B cell (primary cell): ENCODE measurements around the gene SOD3. TPM values are rescaled to one million over a fixed set of nuclear protein-coding genes. Genes with fewer than 3 reads are reported as not detected.

Source experiments
- ATAC-seq: fragments of 200-7000 bp; cut with Tn5 transposase; one replicate; pipeline ENCODE4 v1.10.0; 2021; ENCODE audit warnings: low read depth, mild to moderate bottlenecking, moderate number of reproducible peaks, moderate library complexity
- CTCF ChIA-PET: fragments of 350-600 bp; sonication (Branson Sonifier 250); formaldehyde crosslinking; loops from one replicate; lab custom pipeline; 2021; ENCODE audit warnings: antibody characterized with exemption, inconsistent platforms; lab: Charles Lee
- POLR2A ChIA-PET: fragments of 350-600 bp; sonication (Branson Sonifier 250); formaldehyde crosslinking; loops from one replicate; lab custom pipeline; 2021; ENCODE audit warnings: antibody characterized with exemption; lab: Charles Lee
- DNase-seq: peaks from one replicate; pipeline ENCODE4 v3.0.0; 2013
- H2AFZ ChIP-seq: 2 replicates; pipeline ENCODE4 v1.6.1; 2012; ENCODE audit warnings: mild to moderate bottlenecking, low read depth, low read length; ENCODE audit not compliant: insufficient read depth, poor library complexity, severe bottlenecking
- H3K27ac ChIP-seq, 2 donors: 1 replicate in 1 of 2; 2 replicates in 1 of 2; pipeline ENCODE4 v1.5.1; 2012 to 2013; ENCODE audit warnings: low read length in 2 of 2, mild to moderate bottlenecking in 2 of 2, moderate library complexity in 1 of 2
- H3K27me3 ChIP-seq, 4 experiments: fragments of 200-600 bp in 1 of 4; sonication (generic) in 1 of 4; replicated peaks in 1 of 4; 1 replicate in 2 of 4; 2 replicates in 2 of 4; pipeline versions ENCODE4 v1.6.1 to v1.7.0; 2013 to 2016; ENCODE audit warnings: low read length in 3 of 4, mild to moderate bottlenecking in 2 of 4, mixed read lengths in 1 of 4, moderate library complexity in 1 of 4; ENCODE audit not compliant: insufficient read depth in 4 of 4, control insufficient read depth in 3 of 4; ENCODE audit errors: control extremely low read depth in 1 of 4
- H3K36me3 ChIP-seq, 2 experiments: replicated peaks in 1 of 2; 1 replicate in 1 of 2; 2 replicates in 1 of 2; pipeline versions ENCODE4 v1.6.1 to v1.7.1; 2013; ENCODE audit warnings: low read length in 1 of 2; ENCODE audit not compliant: insufficient read depth in 2 of 2, control insufficient read depth in 1 of 2; ENCODE audit errors: control extremely low read depth in 1 of 2, extremely low read depth in 1 of 2
- H3K4me1 ChIP-seq, 2 donors: fragments of 200-600 bp in 1 of 2; sonication (generic) in 1 of 2; 1 replicate in 1 of 2; 2 replicates in 1 of 2; pipeline versions ENCODE4 v1.5.1 to v1.6.1; 2013 to 2017; ENCODE audit warnings: low read length in 2 of 2; ENCODE audit not compliant: control insufficient read depth in 2 of 2, insufficient read depth in 2 of 2
- H3K4me2 ChIP-seq: replicated peaks from 2 replicates; pipeline ENCODE3; 2012; ENCODE audit warnings: mild to moderate bottlenecking, low read depth, low read length; ENCODE audit not compliant: poor library complexity, severe bottlenecking
- H3K4me3 ChIP-seq, 5 experiments: fragments of 200-600 bp in 1 of 5; sonication (generic) in 1 of 5; 1 replicate in 3 of 5; 2 replicates in 2 of 5; pipeline versions ENCODE4 v1.5.1 to v1.7.0; 2011 to 2016; ENCODE audit warnings: low read length in 4 of 5, mild to moderate bottlenecking in 4 of 5, low read depth in 2 of 5, control low read depth in 1 of 5, moderate library complexity in 1 of 5; ENCODE audit not compliant: insufficient read depth in 1 of 5; ENCODE audit errors: control extremely low read depth in 1 of 5, extremely low read depth in 1 of 5
- H3K79me2 ChIP-seq: fragments of 200-600 bp; sonication (generic); one replicate; pipeline ENCODE4 v1.6.0; 2016; ENCODE audit warnings: low read length; ENCODE audit not compliant: control insufficient read depth, insufficient read depth
- H3K9ac ChIP-seq: fragments of 200-600 bp; sonication (generic); 2 replicates; pipeline ENCODE4 v1.6.1; 2017; ENCODE audit warnings: mild to moderate bottlenecking, low read length, moderate library complexity
- H3K9me3 ChIP-seq, 3 donors: one replicate each; pipeline versions ENCODE4 v1.6.1 to v1.7.1; 2013; ENCODE audit warnings: low read length in 2 of 3; ENCODE audit not compliant: control insufficient read depth in 2 of 3, insufficient read depth in 1 of 3; ENCODE audit errors: control extremely low read depth in 1 of 3
- H4K20me1 ChIP-seq: 2 replicates; pipeline ENCODE4 v1.6.0; 2012; ENCODE audit warnings: mild to moderate bottlenecking, low read length; ENCODE audit not compliant: insufficient read depth, control insufficient read depth, poor library complexity, severe bottlenecking
- H3K27ac Mint-ChIP-seq: one replicate; pipeline ENCODE4 v1.8.0; 2021; ENCODE audit warnings: mixed read lengths
- H3K27me3 Mint-ChIP-seq: one replicate; pipeline ENCODE4 v1.8.0; 2021; ENCODE audit warnings: mixed read lengths
- H3K4me1 Mint-ChIP-seq: one replicate; pipeline ENCODE4 v1.8.0; 2021; ENCODE audit warnings: mixed read lengths
- H3K4me3 Mint-ChIP-seq: one replicate; pipeline ENCODE4 v1.8.0; 2021; ENCODE audit warnings: mixed read lengths
- H3K9me3 Mint-ChIP-seq: one replicate; pipeline ENCODE4 v1.8.0; 2022; ENCODE audit warnings: mixed read lengths; ENCODE audit not compliant: insufficient read depth
- CTCF ChIP-seq: fragments of 200-600 bp; IDR thresholded peaks from one replicate; pipeline ENCODE4 v1.8.0; 2022; ENCODE audit warnings: antibody characterized with exemption, mild to moderate bottlenecking
- EZH2 ChIP-seq: IDR thresholded peaks from 2 replicates; pipeline ENCODE4 v1.6.1; 2012; ENCODE audit warnings: borderline replicate concordance, low read depth, mild to moderate bottlenecking, moderate library complexity, low read length; ENCODE audit not compliant: insufficient read depth, poor library complexity, severe bottlenecking
- WGBS: methylation state at CpG from one replicate; pipeline ENCODE4 v1.1.5; 2013; ENCODE audit warnings: missing lambda C conversion rate; ENCODE audit not compliant: insufficient coverage; 5-methylcytosine and 5-hydroxymethylcytosine counted together
- intact Hi-C: fragments of 100-400 bp; cut with micrococcal nuclease; formaldehyde crosslinking; loops from one replicate; pipeline ENCODE4 v1.10.0; 2022
- polyA plus RNA-seq: library from polyadenylated mRNA; depleted of rRNA; stranded (reverse); fragments of >200 nt; gene quantifications from 2 replicates; pipeline ENCODE4 v1.2.3, GENCODE V29; 2012
- total RNA-seq, 2 donors: library from RNA; stranded (reverse); fragments of 120-200 nt in 1 of 2; gene quantifications; 1 replicate in 1 of 2; 2 replicates in 1 of 2; pipeline versions ENCODE4 v1.2.3 to v1.2.4, GENCODE V29; 2013 to 2022

Gene SOD3
- total and polyA plus RNA-seq, 2 donors (not counting 1 experiment from before 2014, with no cell fraction given): not detected

- Histone ChIP-seq H2AFZ (no peak overlapping the region), H3K27me3 (peaks cover 0 to 11% (median 3%) of the 10 kb centered on the region in 4 experiments), H3K4me1 (no peaks in the 10 kb centered on the region), H3K4me2 (no peak overlapping the region), H3K9ac (no peak overlapping the region), H3K4me3 (no peak overlapping the region), H3K36me3 (no peaks in the 10 kb centered on the region), H3K9me3 (peaks cover 0 to 4% (median 0%) of the 10 kb centered on the region in 3 donors), H3K79me2 (no peaks in the 10 kb centered on the region), H3K27ac (no peak overlapping the region), H4K20me1 (no peaks in the 10 kb centered on the region)
- Mint-ChIP-seq H3K4me3 (no peak overlapping the region), H3K27ac (no peak overlapping the region), H3K4me1 (no peaks in the 10 kb centered on the region), H3K27me3 (peaks cover 25% of the 10 kb centered on the region), H3K9me3 (no peaks in the 10 kb centered on the region)
- 100% methylated on average over 8 of the region's 10 CpGs for WGBS
- ATAC-seq (no peak), DNase-seq (no peak)
- intact Hi-C loops: no loop called here
- ChIA-PET CTCF (no interaction called here), POLR2A (no interaction called here)
- TF ChIP-seq EZH2 (no peak), CTCF (no peak)
These were observed 893 bp upstream of the SOD3 start for GRCh38 chr4:24794480-24794879.

- H3K4me1 ChIP-seq: no peaks in the 10 kb centered on the region
- Mint-ChIP-seq H3K4me3 (no peak overlapping the region), H3K4me1 (no peaks in the 10 kb centered on the region), H3K27me3 (peaks cover 32% of the 10 kb centered on the region), H3K9me3 (no peaks in the 10 kb centered on the region), H3K27ac (no peak overlapping the region)
- H2AFZ ChIP-seq: no peak overlapping the region
- WGBS: 87% methylated on average over 6 of the region's 9 CpGs
- H3K36me3 ChIP-seq: no peaks in the 10 kb centered on the region
- H3K27ac ChIP-seq: no peak overlapping the region
- ChIA-PET POLR2A (no interaction called here), CTCF (no interaction called here)
- intact Hi-C loops: no loop called here
- no peaks in the 10 kb centered on the region for H3K79me2 ChIP-seq
- H3K9ac ChIP-seq: no peak overlapping the region
- TF ChIP-seq CTCF: no peak
- no peak for TF ChIP-seq EZH2
- H3K9me3 ChIP-seq: peaks cover 0 to 6% (median 0%) of the 10 kb centered on the region in 3 donors
- H3K27me3 ChIP-seq: peaks cover 0 to 14% (median 4%) of the 10 kb centered on the region in 4 experiments
- H3K4me2 ChIP-seq: no peak overlapping the region
- no peak for DNase-seq
- no peaks in the 10 kb centered on the region for H4K20me1 ChIP-seq
- H3K4me3 ChIP-seq: no peak overlapping the region
- ATAC-seq: no peak
These were observed 451 bp downstream of the SOD3 start for GRCh38 chr4:24795666-24796381.
